K562 (cell line): Measurements from ENCODE around the gene EPX. TPM values are rescaled to one million over a fixed set of nuclear protein-coding genes. Genes with fewer than 3 reads are reported as not detected.

ENCODE experiments used
- CBX1 ChIP-seq: sonication (generic); IDR thresholded peaks from 2 replicates; pipeline ENCODE4 v1.6.1; 2016; ENCODE audit warnings: antibody characterized with exemption, low read depth, mild to moderate bottlenecking
- CREBBP ChIP-seq: IDR thresholded peaks from one replicate; pipeline ENCODE4 v1.6.1; 2012; ENCODE audit warnings: low read depth, mild to moderate bottlenecking, control low read depth, inconsistent platforms, low read length
- ESRRA ChIP-seq: fragments of 450-650 bp; IDR thresholded peaks from 2 replicates; pipeline ENCODE4 v1.6.1; 2014; ENCODE audit warnings: low read depth, mild to moderate bottlenecking, moderate library complexity, borderline replicate concordance
- HNRNPK ChIP-seq: fragments of 200-400 bp; formaldehyde crosslinking; IDR thresholded peaks from one replicate; pipeline ENCODE4 v1.6.1; 2018; ENCODE audit warnings: mild to moderate bottlenecking, low read depth, low read length; ENCODE audit not compliant: poor library complexity, severe bottlenecking
- MCM5 ChIP-seq: fragments of 450-650 bp; IDR thresholded peaks from 2 replicates; pipeline ENCODE4 v1.6.1; 2016; ENCODE audit warnings: low read depth
- NFIC ChIP-seq: fragments of 450-650 bp; IDR thresholded peaks from 2 replicates; pipeline ENCODE4 v1.6.1; 2017; ENCODE audit warnings: mild to moderate bottlenecking, inconsistent platforms
- NR2C2 ChIP-seq, 2 experiments: fragments of 200-800 bp in 1 of 2; sonication (Bioruptor generic) in 1 of 2; sonication (generic) in 1 of 2; formaldehyde crosslinking in 1 of 2; IDR thresholded peaks; 2 replicates each; pipeline versions ENCODE4 v1.6.1 to v1.8.0; 2016 to 2022; ENCODE audit warnings: mild to moderate bottlenecking in 1 of 2, missing compliant biosample characterization in 1 of 2, missing genetic modification characterization in 1 of 2, missing genetic modification reagents in 1 of 2
- ZNF133 ChIP-seq: fragments of 250-450 bp; sonication (Bioruptor Pico); IDR thresholded peaks from 2 replicates; pipeline ENCODE4 v1.4.0; 2020; ENCODE audit warnings: mild to moderate bottlenecking
- ZNF41 ChIP-seq: fragments of 250-450 bp; sonication (Bioruptor Pico); conservative IDR thresholded peaks from 2 replicates; pipeline ENCODE4 v1.4.0; 2020; ENCODE audit warnings: mild to moderate bottlenecking
- polyA plus RNA-seq, 8 experiments: library from polyadenylated mRNA; depleted of rRNA in 4 of 8; stranded (reverse) in 5 of 8; unstranded in 3 of 8; fragments of >200 nt; fragmentation: Nextera tagmentation in 2 of 8; fragmentation: Illumina TruSeq in 1 of 8; extraction: Ambion mirVana in 2 of 8; extraction: Trizol in 1 of 8; gene quantifications; 2 replicates each; pipeline versions ENCODE4 v1.2.1 to v1.2.3, GENCODE V29; 2011 to 2014; ENCODE audit warnings: inconsistent platforms in 1 of 8, missing spikeins in 1 of 8
- total RNA-seq, 7 experiments: library from RNA; depleted of rRNA in 6 of 7; stranded (reverse); fragments of >200 nt in 6 of 7; fragmentation: Illumina TruSeq in 2 of 7; extraction: Trizol in 2 of 7; gene quantifications; 2 replicates each; pipeline versions ENCODE4 v1.2.1 to v1.2.3, GENCODE V29; 2011 to 2021; ENCODE audit warnings: low replicate concordance in 1 of 7
- TF ChIP-seq, protein P1 (sequence below): sonication (generic); formaldehyde crosslinking; IDR thresholded peaks from 2 replicates; pipeline ENCODE4 v1.8.1; 2023; ENCODE audit warnings: mild to moderate bottlenecking, missing genetic modification reagents
- TF ChIP-seq, protein P2 (sequence below): fragments of 250-450 bp; sonication (Bioruptor Pico); IDR thresholded peaks from 2 replicates; pipeline ENCODE4 v1.9.0; 2021; ENCODE audit warnings: mild to moderate bottlenecking
- TF ChIP-seq, protein P3 (sequence below): sonication (generic); formaldehyde crosslinking; IDR thresholded peaks from 2 replicates; pipeline ENCODE4 v1.8.1; 2022; ENCODE audit warnings: missing genetic modification reagents
- TF ChIP-seq, protein P4 (sequence below): sonication (generic); formaldehyde crosslinking; IDR thresholded peaks from 2 replicates; pipeline ENCODE4 v1.9.0; 2022; ENCODE audit warnings: mild to moderate bottlenecking, missing genetic modification reagents
- TF ChIP-seq, protein P5 (sequence below): fragments of 250-450 bp; sonication (Bioruptor Pico); IDR thresholded peaks from 2 replicates; pipeline ENCODE4 v1.4.0; 2020; ENCODE audit warnings: borderline replicate concordance
- TF ChIP-seq, protein P6 (sequence below): fragments of 250-450 bp; sonication (Bioruptor Pico); IDR thresholded peaks from 2 replicates; pipeline ENCODE4 v1.5.0; 2021; ENCODE audit warnings: mild to moderate bottlenecking, moderate library complexity
- TF ChIP-seq, protein P7 (sequence below): fragments of 200-800 bp; sonication (Bioruptor generic); IDR thresholded peaks from 2 replicates; pipeline ENCODE4 v1.6.1; 2017; ENCODE audit warnings: missing genetic modification characterization, missing compliant biosample characterization

EPX gene
- total and polyA plus RNA-seq, 9 of the 15 experiments (the other 6 are each of a cell fraction or from before 2014, with no cell fraction given): 0.07 to 0.33 (median 0.19) TPM; not detected in 3

DNA sequence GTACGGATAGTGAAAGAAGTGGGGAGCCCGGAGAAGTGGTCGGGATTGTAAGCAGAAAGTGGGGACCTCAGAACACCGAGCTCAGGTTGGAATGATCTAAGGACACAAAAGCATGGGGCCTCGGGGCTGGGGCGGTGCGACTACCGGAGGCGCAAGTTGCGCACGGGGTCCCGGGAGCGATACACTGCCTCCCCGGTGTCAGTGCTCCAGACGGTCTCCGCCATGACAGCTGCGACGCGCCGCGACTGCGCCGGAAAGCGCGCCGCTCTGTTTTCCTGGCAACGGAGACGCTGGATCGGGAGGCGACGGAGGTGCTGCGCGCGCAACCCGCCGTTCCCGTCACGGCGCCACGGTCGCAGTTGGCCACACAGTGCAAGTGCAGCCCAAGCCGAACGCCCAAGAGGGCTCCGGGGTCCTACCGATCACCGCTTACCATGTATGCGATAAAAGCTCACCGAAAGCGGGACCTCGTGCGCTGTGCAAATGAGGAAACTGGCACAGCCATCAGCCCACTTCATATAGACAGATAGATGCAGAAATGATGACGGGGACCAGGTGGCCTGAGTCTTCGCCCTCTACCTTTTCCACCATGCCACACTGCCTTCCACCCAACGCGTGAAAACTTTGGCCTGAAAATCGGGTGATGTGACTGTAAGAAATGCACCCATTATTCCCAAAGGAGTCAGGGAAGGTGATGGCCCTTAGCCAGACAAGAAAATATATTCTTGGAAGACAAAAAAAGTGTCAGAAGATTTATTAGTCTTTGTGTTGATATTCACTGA lies 26.7 kb downstream of the EPX start, which contains the start of gene MKS1 (continued):
- TF ChIP-seq, protein P1, sequence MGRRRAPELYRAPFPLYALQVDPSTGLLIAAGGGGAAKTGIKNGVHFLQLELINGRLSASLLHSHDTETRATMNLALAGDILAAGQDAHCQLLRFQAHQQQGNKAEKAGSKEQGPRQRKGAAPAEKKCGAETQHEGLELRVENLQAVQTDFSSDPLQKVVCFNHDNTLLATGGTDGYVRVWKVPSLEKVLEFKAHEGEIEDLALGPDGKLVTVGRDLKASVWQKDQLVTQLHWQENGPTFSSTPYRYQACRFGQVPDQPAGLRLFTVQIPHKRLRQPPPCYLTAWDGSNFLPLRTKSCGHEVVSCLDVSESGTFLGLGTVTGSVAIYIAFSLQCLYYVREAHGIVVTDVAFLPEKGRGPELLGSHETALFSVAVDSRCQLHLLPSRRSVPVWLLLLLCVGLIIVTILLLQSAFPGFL (CRISPR knock-in tag): no peak
- TF ChIP-seq, protein P2, sequence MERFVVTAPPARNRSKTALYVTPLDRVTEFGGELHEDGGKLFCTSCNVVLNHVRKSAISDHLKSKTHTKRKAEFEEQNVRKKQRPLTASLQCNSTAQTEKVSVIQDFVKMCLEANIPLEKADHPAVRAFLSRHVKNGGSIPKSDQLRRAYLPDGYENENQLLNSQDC: no peak
- no peak for TF ChIP-seq ESRRA
- TF ChIP-seq, protein P3, sequence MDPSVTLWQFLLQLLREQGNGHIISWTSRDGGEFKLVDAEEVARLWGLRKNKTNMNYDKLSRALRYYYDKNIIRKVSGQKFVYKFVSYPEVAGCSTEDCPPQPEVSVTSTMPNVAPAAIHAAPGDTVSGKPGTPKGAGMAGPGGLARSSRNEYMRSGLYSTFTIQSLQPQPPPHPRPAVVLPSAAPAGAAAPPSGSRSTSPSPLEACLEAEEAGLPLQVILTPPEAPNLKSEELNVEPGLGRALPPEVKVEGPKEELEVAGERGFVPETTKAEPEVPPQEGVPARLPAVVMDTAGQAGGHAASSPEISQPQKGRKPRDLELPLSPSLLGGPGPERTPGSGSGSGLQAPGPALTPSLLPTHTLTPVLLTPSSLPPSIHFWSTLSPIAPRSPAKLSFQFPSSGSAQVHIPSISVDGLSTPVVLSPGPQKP (CRISPR knock-in tag): no peak
- TF ChIP-seq MCM5: no peak
- TF ChIP-seq, protein P4, sequence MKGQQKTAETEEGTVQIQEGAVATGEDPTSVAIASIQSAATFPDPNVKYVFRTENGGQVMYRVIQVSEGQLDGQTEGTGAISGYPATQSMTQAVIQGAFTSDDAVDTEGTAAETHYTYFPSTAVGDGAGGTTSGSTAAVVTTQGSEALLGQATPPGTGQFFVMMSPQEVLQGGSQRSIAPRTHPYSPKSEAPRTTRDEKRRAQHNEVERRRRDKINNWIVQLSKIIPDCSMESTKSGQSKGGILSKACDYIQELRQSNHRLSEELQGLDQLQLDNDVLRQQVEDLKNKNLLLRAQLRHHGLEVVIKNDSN (CRISPR knock-in tag): 0 out of 2 replicates have a peak, but pooled peaks have one; percentile 23
- 0 out of 2 replicates have a peak, but pooled peaks have one; percentile 20 for TF ChIP-seq ZNF41 (CRISPR knock-in tag)
- TF ChIP-seq, protein P5, sequence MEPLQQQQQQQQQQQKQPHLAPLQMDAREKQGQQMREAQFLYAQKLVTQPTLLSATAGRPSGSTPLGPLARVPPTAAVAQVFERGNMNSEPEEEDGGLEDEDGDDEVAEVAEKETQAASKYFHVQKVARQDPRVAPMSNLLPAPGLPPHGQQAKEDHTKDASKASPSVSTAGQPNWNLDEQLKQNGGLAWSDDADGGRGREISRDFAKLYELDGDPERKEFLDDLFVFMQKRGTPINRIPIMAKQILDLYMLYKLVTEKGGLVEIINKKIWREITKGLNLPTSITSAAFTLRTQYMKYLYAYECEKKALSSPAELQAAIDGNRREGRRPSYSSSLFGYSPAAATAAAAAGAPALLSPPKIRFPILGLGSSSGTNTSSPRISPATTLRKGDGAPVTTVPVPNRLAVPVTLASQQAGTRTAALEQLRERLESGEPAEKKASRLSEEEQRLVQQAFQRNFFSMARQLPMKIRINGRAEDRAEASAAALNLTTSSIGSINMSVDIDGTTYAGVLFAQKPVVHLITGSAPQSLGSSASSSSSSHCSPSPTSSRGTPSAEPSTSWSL (CRISPR knock-in tag): no peak
- TF ChIP-seq, protein P6, sequence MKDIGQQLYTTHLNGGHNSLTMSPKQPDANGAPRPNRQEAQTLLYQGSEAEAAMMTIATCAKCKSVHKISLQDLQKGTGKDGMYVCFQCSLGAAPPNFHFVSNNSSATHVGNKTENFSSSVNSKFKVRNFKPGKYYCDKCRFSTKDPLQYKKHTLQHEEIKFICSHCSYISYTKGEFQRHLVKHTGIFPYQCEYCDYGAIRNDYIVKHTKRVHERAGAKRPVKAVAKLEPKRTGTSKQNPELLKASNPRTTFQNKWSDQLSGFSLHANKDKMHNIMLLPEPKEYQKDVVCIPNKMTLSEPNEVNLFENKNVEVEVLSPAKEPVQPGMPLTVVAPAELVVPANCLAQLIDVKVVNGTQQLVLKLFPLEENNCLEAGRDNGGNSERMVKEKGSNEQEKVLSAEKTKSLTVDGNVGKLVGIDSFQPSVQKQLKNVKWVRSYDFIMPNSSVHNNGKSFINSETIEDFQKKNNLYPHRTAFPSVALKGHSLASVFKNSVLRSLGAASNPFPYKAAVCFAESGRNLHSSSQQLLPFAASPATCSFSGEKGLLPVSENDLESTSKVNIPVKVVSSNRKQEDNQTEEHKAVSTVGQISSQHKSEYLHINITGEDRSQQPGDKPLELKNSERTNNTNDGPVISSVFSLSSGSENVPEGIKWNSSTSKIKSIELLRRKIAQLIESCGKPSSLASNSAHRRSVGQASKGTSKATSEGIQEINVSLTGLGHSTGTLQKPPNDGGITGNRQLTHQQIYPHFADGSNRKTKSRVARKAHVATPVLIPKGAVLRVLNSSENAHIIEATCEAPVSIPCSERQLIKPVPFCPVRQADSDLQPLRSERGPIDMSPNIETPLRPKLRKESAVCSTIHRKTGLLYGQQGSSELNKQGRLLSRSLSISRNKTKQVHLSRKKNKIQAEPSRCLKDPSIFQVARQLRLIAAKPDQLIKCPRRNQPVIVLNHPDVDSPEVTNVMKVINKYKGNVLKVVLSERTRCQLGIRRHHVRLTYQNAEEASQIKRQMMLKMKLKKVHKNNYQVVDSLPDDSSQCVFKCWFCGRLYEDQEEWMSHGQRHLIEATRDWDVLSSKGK (CRISPR knock-in tag): no peak
- no peak; the same call in 1 of the 2 replicates for TF ChIP-seq CBX1
- TF ChIP-seq, protein P7, sequence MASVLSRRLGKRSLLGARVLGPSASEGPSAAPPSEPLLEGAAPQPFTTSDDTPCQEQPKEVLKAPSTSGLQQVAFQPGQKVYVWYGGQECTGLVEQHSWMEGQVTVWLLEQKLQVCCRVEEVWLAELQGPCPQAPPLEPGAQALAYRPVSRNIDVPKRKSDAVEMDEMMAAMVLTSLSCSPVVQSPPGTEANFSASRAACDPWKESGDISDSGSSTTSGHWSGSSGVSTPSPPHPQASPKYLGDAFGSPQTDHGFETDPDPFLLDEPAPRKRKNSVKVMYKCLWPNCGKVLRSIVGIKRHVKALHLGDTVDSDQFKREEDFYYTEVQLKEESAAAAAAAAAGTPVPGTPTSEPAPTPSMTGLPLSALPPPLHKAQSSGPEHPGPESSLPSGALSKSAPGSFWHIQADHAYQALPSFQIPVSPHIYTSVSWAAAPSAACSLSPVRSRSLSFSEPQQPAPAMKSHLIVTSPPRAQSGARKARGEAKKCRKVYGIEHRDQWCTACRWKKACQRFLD (CRISPR knock-in tag): 0 out of 2 replicates have a peak, but pooled peaks have one; percentile 10
- TF ChIP-seq NFIC: no peak
- TF ChIP-seq NR2C2 (CRISPR knock-in tag; IDR thresholded peaks at IDR 0.05): no peak
- TF ChIP-seq NR2C2 (tag; IDR thresholded peaks at IDR 0.05): no peak
- no peak for TF ChIP-seq ZNF133
- no peak for TF ChIP-seq HNRNPK
- no peak for TF ChIP-seq CREBBP
